ENCODE data around the gene SAMD11. TPM values are rescaled to one million over a fixed set of nuclear protein-coding genes. Genes with fewer than 3 reads are reported as not detected.

Gene SAMD11
- total and polyA plus RNA-seq, 10 of the 15 experiments (the other 5 are each of a cell fraction or from before 2014, with no cell fraction given): 0.04 to 0.31 (median 0.19) TPM; not detected in 6

DNA sequence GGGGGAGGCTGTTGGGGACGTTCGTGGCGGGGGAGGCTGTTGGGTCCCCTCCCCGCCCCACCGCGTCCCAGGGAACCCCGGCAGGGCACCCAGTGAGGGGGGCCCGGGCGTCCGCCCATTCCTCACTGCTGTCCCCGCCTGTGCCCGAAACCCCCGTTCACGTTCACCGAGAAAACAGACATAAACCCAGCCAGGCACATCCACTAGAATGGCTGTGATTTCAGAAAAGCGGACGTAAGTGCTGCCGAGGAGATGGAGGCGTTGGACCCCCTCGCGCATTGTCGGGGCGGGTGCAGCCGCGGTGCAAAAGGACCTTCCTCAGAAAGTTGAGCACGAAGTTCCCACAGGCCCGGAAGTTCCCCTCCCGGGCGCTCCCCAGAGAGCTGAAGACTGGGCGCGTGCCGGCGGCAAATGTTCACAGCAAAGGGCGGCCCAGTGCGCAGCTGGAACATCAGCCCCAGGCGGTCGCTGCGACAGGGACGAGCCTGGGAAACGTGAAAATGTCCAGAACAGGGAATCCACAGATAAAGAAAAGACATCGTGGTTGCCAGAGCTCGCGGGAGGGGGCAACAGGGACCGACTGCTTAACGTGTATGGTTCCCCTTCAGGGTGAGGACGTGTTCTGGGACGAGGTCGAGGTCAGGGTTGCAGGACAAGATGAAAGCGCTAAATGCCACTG is 18.5 kb upstream of the SAMD11 start (continued):
- TF ChIP-seq ZNF217 (IDR thresholded peaks at IDR 0.05) (no peak), BCL3 (IDR thresholded peaks at IDR 0.05; ENCODE audit: borderline replicate concordance, insufficient read depth, low read depth, low read length, poor library complexity, severe bottlenecking) (peak; percentile 88), ZBTB4 (CRISPR knock-in tag; IDR thresholded peaks at IDR 0.05) (no peak), SUPT20H (IDR thresholded peaks at IDR 0.05; ENCODE audit: borderline replicate concordance, control insufficient read depth, low read depth, low read length) (no peak), POLR2A (IDR thresholded peaks at IDR 0.05; ENCODE audit: low read depth, low read length) (no peak), PAX8 (IDR thresholded peaks at IDR 0.05) (no peak), SMC3 (IDR thresholded peaks at IDR 0.05; ENCODE audit: borderline replicate concordance, low read length) (peak; percentile 9; the same call in 1 of the 2 replicates), SUZ12 (IDR thresholded peaks at IDR 0.05; ENCODE audit: unreplicated experiment) (no peak), PML (IDR thresholded peaks at IDR 0.05; ENCODE audit: low read length) (no peak), RBBP5 (conservative IDR thresholded peaks at IDR 0.05) (no peak), MXI1 (IDR thresholded peaks at IDR 0.05; ENCODE audit: low read depth, low read length) (no peak), ZZZ3 (IDR thresholded peaks at IDR 0.05; ENCODE audit: control insufficient read depth, insufficient read length, low read depth) (no peak), NFYB (IDR thresholded peaks at IDR 0.05; ENCODE audit: insufficient read depth, low read depth, low read length) (no peak), ZNF274 (IDR thresholded peaks at IDR 0.05; ENCODE audit: insufficient read depth, insufficient read length) (no peak), SREBF1 (IDR thresholded peaks at IDR 0.05; ENCODE audit: low read length) (no peak), RELA (IDR thresholded peaks at IDR 0.05; ENCODE audit: borderline replicate concordance, partially characterized antibody) (peak; percentile 38), CTCF (IDR thresholded peaks at IDR 0.05 in 2 of 3, conservative IDR thresholded peaks at IDR 0.05 in 1 of 3; ENCODE audit: control insufficient read depth in 2 of 3, extremely low read depth in 1 of 3, insufficient read depth in 1 of 3, low read depth in 3 of 3, low read length in 3 of 3) (no peak), TCF12 (IDR thresholded peaks at IDR 0.05; ENCODE audit: low read depth, low read length) (peak; percentile 54; the same call in 1 of the 2 replicates), MLLT1 (IDR thresholded peaks at IDR 0.05) (0 out of 2 replicates have a peak, but pooled peaks have one; percentile 34), RUNX3 (IDR thresholded peaks at IDR 0.05; ENCODE audit: low read length) (no peak), JUNB (IDR thresholded peaks at IDR 0.05) (no peak), RAD21 (IDR thresholded peaks at IDR 0.05; ENCODE audit: insufficient read depth, low read depth, low read length) (no peak), ZSCAN29 (IDR thresholded peaks at IDR 0.05) (no peak), PAX5 (IDR thresholded peaks at IDR 0.05; ENCODE audit: borderline replicate concordance, low read depth, low read length) (no peak), YBX1 (IDR thresholded peaks at IDR 0.05) (no peak)
